Mesendoderm (in vitro differentiated cells): Measurements from ENCODE around the gene NEUROG3.
A peak's percentile ranks its signal among the peaks of the same experiment; 100 is the strongest.

Experiments used
- DNase-seq: peaks from one replicate; pipeline ENCODE4 v3.0.0; 2013
- H2AK5ac ChIP-seq: 2 replicates; pipeline ENCODE4 v1.6.1; 2013; ENCODE audit warnings: low read length, inconsistent platforms
- H2BK120ac ChIP-seq: 2 replicates; pipeline ENCODE4 v1.6.1; 2013; ENCODE audit warnings: low read depth, mild to moderate bottlenecking, low read length, moderate library complexity, mixed read lengths
- H2BK15ac ChIP-seq: replicated peaks from 2 replicates; pipeline ENCODE4 v1.6.1; 2013; ENCODE audit warnings: low read depth, mild to moderate bottlenecking, moderate library complexity
- H2BK5ac ChIP-seq: 2 replicates; pipeline ENCODE4 v1.6.1; 2013; ENCODE audit warnings: low read length, inconsistent platforms
- H3K18ac ChIP-seq: 2 replicates; pipeline ENCODE4 v1.6.1; 2013; ENCODE audit warnings: mild to moderate bottlenecking, low read length, mixed read lengths
- H3K23ac ChIP-seq: one replicate; pipeline ENCODE4 v1.6.1; 2013; ENCODE audit warnings: low read length
- H3K27ac ChIP-seq: 2 replicates; pipeline ENCODE4 v1.5.1; 2013; ENCODE audit warnings: low read depth, mild to moderate bottlenecking, inconsistent platforms, low read length, moderate library complexity
- H3K27me3 ChIP-seq: 2 replicates; pipeline ENCODE4 v1.6.1; 2013; ENCODE audit warnings: low read length, control low read depth, mild to moderate bottlenecking, inconsistent platforms; ENCODE audit not compliant: insufficient read depth, poor library complexity
- H3K36me3 ChIP-seq: 2 replicates; pipeline ENCODE4 v1.6.1; 2013; ENCODE audit warnings: low read length, inconsistent platforms; ENCODE audit not compliant: control insufficient read depth, insufficient read depth
- H3K4ac ChIP-seq: one replicate; pipeline ENCODE4 v1.6.1; 2013; ENCODE audit warnings: low read depth, mild to moderate bottlenecking, low read length, moderate library complexity
- H3K4me1 ChIP-seq: 2 replicates; pipeline ENCODE4 v1.6.1; 2013; ENCODE audit warnings: low read depth, low read length, inconsistent platforms; ENCODE audit not compliant: control insufficient read depth
- H3K4me2 ChIP-seq: 2 replicates; pipeline ENCODE4 v1.6.1; 2013; ENCODE audit warnings: low read length
- H3K4me3 ChIP-seq: 2 replicates; pipeline ENCODE4 v1.5.1; 2013; ENCODE audit warnings: mild to moderate bottlenecking, low read length
- H3K56ac ChIP-seq: one replicate; pipeline ENCODE4 v1.6.1; 2013; ENCODE audit warnings: low read length
- H3K79me1 ChIP-seq: 2 replicates; pipeline ENCODE4 v1.6.1; 2013; ENCODE audit warnings: low read length, inconsistent platforms
- H3K79me2 ChIP-seq: 2 replicates; pipeline ENCODE4 v1.6.1; 2013; ENCODE audit warnings: mild to moderate bottlenecking, low read length; ENCODE audit not compliant: control insufficient read depth, insufficient read depth
- H3K9ac ChIP-seq: 2 replicates; pipeline ENCODE4 v1.6.1; 2013; ENCODE audit warnings: low read length, inconsistent platforms
- H4K5ac ChIP-seq: one replicate; pipeline ENCODE4 v1.6.1; 2013; ENCODE audit warnings: low read length
- H4K8ac ChIP-seq: one replicate; pipeline ENCODE4 v1.6.1; 2013; ENCODE audit warnings: low read depth, mild to moderate bottlenecking, control low read depth, low read length, moderate library complexity
- WGBS: extraction: QIAGEN DNeasy Blood & Tissue Kit; methylation state at CpG from one replicate; pipeline ENCODE4 v1.1.7; 2013; ENCODE audit warnings: low lambda C conversion rate, missing lambda C conversion rate; ENCODE audit not compliant: insufficient coverage; ENCODE audit errors: extremely low coverage; 5-methylcytosine and 5-hydroxymethylcytosine counted together

NEUROG3 gene

DNA sequence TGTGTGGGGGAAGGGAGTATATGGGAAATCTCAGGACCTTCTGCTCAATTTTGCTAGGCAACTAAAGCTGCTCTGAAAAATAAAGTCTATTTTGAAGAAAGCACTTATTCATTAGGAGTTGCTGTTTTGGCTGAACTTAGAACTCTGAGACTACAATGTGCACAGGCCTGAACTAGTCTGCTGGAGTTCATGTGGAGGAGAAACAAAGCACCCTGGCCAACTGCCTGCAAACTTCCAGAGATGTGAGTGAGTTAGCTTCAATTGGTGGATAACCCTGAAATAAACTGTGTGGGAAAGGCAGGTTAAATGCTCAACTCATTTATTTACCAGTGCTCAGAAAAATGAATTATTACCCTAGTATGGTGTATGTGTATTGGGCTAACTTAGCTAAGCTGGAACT, 39.5 kb upstream of the NEUROG3 start:
- H3K9ac ChIP-seq = no peak overlapping the region

GRCh38 chr10:69609077-69609476, 35.9 kb upstream of the NEUROG3 start:
- Histone ChIP-seq H3K27me3 (no peaks in the 10 kb centered on the region), H3K9ac (no peak overlapping the region), H4K5ac (no peak overlapping the region), H3K18ac (no peak overlapping the region), H3K23ac (no peak overlapping the region), H3K56ac (no peak overlapping the region), H2BK5ac (no peak overlapping the region), H2BK120ac (no peak overlapping the region), H3K36me3 (no peaks in the 10 kb centered on the region), H3K79me1 (no peaks in the 10 kb centered on the region), H3K79me2 (no peaks in the 10 kb centered on the region), H3K4me3 (no peak overlapping the region), H3K27ac (no peak overlapping the region), H4K8ac (no peak overlapping the region), H3K4me2 (no peak overlapping the region), H3K4ac (no peak overlapping the region), H3K4me1 (no peaks in the 10 kb centered on the region), H2AK5ac (no peak overlapping the region), H2BK15ac (no peak overlapping the region)
- WGBS = no CpG with 5 or more reads among the region's 1 CpG
- no peak for DNase-seq

More for the DNA sequence above, 39.5 kb upstream of the NEUROG3 start:
- DNase-seq = no peak
- Histone ChIP-seq H2BK5ac (no peak overlapping the region), H3K4ac (no peak overlapping the region), H4K8ac (no peak overlapping the region), H3K79me2 (no peaks in the 10 kb centered on the region), H2BK120ac (no peak overlapping the region), H3K23ac (no peak overlapping the region), H3K4me3 (no peak overlapping the region), H3K27ac (no peak overlapping the region), H3K18ac (no peak overlapping the region), H3K56ac (no peak overlapping the region), H2BK15ac (no peak overlapping the region), H4K5ac (no peak overlapping the region), H3K27me3 (no peaks in the 10 kb centered on the region), H3K4me1 (no peaks in the 10 kb centered on the region), H3K36me3 (no peaks in the 10 kb centered on the region), H3K4me2 (no peak overlapping the region), H3K79me1 (no peaks in the 10 kb centered on the region), H2AK5ac (no peak overlapping the region)

DNA sequence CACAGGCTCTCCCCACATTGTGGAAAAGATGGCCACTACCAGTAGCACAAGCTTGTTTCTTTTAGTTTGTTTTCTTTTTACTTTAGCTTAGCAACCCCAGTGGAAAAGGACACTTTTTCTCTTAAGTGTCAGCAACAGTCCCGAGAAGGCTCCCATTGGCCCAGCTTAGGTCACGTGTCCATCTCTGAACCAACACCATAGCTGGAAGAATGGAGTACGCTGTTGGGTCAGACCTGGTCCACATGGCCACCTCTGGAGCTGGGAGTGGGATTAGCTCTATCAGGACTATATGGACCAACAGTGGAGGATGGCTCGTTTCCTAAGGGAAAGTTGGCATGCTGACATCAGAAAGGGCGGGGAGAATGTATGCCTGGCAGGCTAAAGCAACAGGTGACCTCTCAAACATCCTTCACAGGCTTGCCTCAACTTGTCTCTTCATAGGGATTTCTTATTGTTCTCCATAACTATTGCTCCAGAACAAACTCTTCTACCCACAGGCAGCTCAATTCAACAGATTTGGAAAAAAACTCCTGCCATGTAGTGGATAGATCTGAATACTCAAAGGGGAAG, 27.6 kb upstream of the NEUROG3 start:
- H4K8ac ChIP-seq = no peak overlapping the region
- DNase-seq = no peak
- no peak overlapping the region for H3K23ac ChIP-seq
- H3K56ac ChIP-seq = no peak overlapping the region
- H3K27me3 ChIP-seq = no peaks in the 10 kb centered on the region
- no CpG with 5 or more reads among the region's 5 CpGs for WGBS
- H3K4ac ChIP-seq = no peak overlapping the region
- no peaks in the 10 kb centered on the region for H3K79me2 ChIP-seq
- H4K5ac ChIP-seq = no peak overlapping the region
- no peak overlapping the region for H3K18ac ChIP-seq
- no peak overlapping the region for H3K27ac ChIP-seq
- no peak overlapping the region for H2BK120ac ChIP-seq
- H3K4me3 ChIP-seq = no peak overlapping the region
- H3K9ac ChIP-seq = no peak overlapping the region
- H3K4me1 ChIP-seq = no peaks in the 10 kb centered on the region
- no peak overlapping the region for H2BK15ac ChIP-seq
- no peak overlapping the region for H3K4me2 ChIP-seq
- no peak overlapping the region for H2AK5ac ChIP-seq
- H3K36me3 ChIP-seq = no peaks in the 10 kb centered on the region
- no peak overlapping the region for H2BK5ac ChIP-seq
- no peaks in the 10 kb centered on the region for H3K79me1 ChIP-seq

DNA sequence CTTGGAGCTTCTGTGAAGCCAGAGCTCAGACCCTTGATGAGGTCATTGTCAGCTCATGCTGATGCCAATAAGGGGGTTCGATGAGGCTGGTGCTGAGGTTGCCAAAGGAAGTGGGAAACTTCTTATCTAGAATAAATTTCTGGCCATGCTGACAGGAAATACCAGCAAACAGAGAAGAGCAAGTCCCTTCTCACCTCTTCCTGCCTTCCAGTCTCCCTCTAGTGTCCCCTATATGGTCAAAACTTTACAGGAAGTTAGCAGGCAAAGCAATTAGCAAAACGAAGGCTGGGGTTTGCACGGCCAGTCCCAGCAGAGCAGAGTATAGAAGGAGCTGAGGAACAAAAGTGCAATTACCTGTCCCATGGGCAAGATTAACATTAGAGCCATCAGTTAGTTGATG, 15.1 kb upstream of the NEUROG3 start:
- Histone ChIP-seq H3K79me2 (no peaks in the 10 kb centered on the region), H3K4ac (no peak overlapping the region), H3K4me1 (no peaks in the 10 kb centered on the region), H2BK5ac (no peak overlapping the region), H3K36me3 (no peaks in the 10 kb centered on the region), H3K79me1 (no peaks in the 10 kb centered on the region), H4K8ac (no peak overlapping the region), H2AK5ac (no peak overlapping the region), H3K56ac (no peak overlapping the region), H3K23ac (no peak overlapping the region), H3K4me2 (no peak overlapping the region), H2BK15ac (peak overlapping the region; percentile 15), H3K27ac (no peak overlapping the region), H3K4me3 (no peak overlapping the region), H4K5ac (no peak overlapping the region), H2BK120ac (no peak overlapping the region), H3K18ac (no peak overlapping the region), H3K9ac (no peak overlapping the region), H3K27me3 (peaks cover 13% of the 10 kb centered on the region)
- no CpG with 5 or more reads among the region's 3 CpGs for WGBS
- DNase-seq = peak; percentile 64

DNA sequence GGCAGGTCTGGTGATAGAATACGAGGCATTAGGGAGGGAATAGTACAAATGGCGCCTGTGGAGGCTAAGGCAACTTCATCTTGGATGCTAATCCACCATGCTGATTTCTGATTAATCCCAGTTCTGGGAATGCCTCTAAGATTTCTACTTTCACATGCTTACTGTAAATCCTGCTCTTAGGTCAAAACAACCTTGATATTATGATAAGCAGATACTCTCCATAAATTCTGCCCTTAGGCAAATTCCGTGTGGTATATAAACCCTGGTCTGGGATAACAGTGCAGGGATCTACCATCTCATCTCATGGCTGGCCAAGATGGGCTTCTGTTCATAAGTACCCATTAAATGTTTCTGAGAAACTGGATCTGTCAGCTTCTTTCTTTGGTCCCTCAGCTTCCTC, 11.4 kb upstream of the NEUROG3 start:
- no CpG with 5 or more reads among the region's 3 CpGs for WGBS
- Histone ChIP-seq H4K8ac (no peak overlapping the region), H3K4me3 (no peak overlapping the region), H2BK5ac (no peak overlapping the region), H3K9ac (no peak overlapping the region), H3K18ac (no peak overlapping the region), H3K23ac (no peak overlapping the region), H3K27me3 (peaks cover 32% of the 10 kb centered on the region), H3K4me2 (no peak overlapping the region), H2AK5ac (no peak overlapping the region), H3K79me1 (no peaks in the 10 kb centered on the region), H4K5ac (no peak overlapping the region), H3K56ac (no peak overlapping the region), H2BK15ac (no peak overlapping the region), H3K4me1 (no peaks in the 10 kb centered on the region), H2BK120ac (no peak overlapping the region), H3K79me2 (no peaks in the 10 kb centered on the region), H3K27ac (no peak overlapping the region), H3K4ac (no peak overlapping the region), H3K36me3 (no peaks in the 10 kb centered on the region)
- no peak for DNase-seq

DNA sequence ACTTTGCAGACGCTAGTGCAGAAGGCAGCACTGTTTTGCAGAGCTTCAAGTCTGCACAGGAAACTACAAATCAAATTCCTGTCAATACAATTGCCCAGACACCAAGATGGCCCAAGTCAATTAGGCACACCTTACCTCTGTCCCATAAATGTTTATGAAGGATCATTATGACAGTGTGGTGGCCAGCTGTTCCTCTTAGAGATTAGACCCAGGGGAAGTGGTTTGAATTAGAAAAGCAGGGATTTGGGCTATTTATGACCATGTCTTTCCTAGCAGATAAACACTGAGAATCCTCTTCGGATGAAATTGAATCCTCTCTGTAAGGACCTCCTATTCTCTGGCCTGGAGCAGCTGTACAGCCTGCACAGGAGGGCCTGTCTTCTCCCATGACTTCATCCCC, 9.9 kb upstream of the NEUROG3 start:
- no peak overlapping the region for H4K5ac ChIP-seq
- no peaks in the 10 kb centered on the region for H3K36me3 ChIP-seq
- H2BK120ac ChIP-seq = no peak overlapping the region
- H3K4me2 ChIP-seq = no peak overlapping the region
- no peak overlapping the region for H3K4me3 ChIP-seq
- H3K27me3 ChIP-seq = peaks cover 47% of the 10 kb centered on the region
- H3K79me1 ChIP-seq = no peaks in the 10 kb centered on the region
- H4K8ac ChIP-seq = no peak overlapping the region
- no CpG with 5 or more reads among the region's 2 CpGs for WGBS
- H3K23ac ChIP-seq = no peak overlapping the region
- no peak overlapping the region for H3K27ac ChIP-seq
- no peak overlapping the region for H2BK15ac ChIP-seq
- DNase-seq = no peak
- no peak overlapping the region for H3K56ac ChIP-seq
- H2BK5ac ChIP-seq = no peak overlapping the region
- H3K79me2 ChIP-seq = no peaks in the 10 kb centered on the region
- H2AK5ac ChIP-seq = no peak overlapping the region
- no peak overlapping the region for H3K9ac ChIP-seq
- no peak overlapping the region for H3K18ac ChIP-seq
- H3K4ac ChIP-seq = no peak overlapping the region
- H3K4me1 ChIP-seq = no peaks in the 10 kb centered on the region
